ENCODE results near the gene RAPGEF3.

Gene RAPGEF3

GRCh38 chr12:47686645-47687240, 71.9 kb downstream of the RAPGEF3 start:
- DNase-seq (ENCODE audit: low read depth) = no peak

All from T-helper 22 cell (primary cell).